NCI-H446 treated with DMSO at 0.1 percent for 48 hours (cell line): ENCODE results near the gene SWI5.

Experiments
- DNase-seq: peaks from one replicate; lab custom pipeline; 2025; lab: John Stamatoyannopoulos, UW

The SWI5 gene

GRCh38 chr9:128252317-128253139 lies 23.5 kb upstream of the SWI5 start:
- no peak for DNase-seq

GRCh38 chr9:128253140-128253990 lies 22.7 kb upstream of the SWI5 start:
- no peak for DNase-seq

- DNase-seq, result no peak
Observed at GRCh38 chr9:128253991-128254346, 22.1 kb upstream of the SWI5 start.

- DNase-seq, result no peak
Observed at GRCh38 chr9:128254362-128254761, 21.7 kb upstream of the SWI5 start.

- DNase-seq, result no peak
Observed at GRCh38 chr9:128254855-128255759, 21.0 kb upstream of the SWI5 start.

- DNase-seq, result no peak
Observed at GRCh38 chr9:128257086-128257825, 18.8 kb upstream of the SWI5 start.

- DNase-seq, result no peak
Observed at GRCh38 chr9:128257907-128258306, 18.2 kb upstream of the SWI5 start.

- DNase-seq, result no peak
Observed at GRCh38 chr9:128258326-128258725, 17.8 kb upstream of the SWI5 start.

GRCh38 chr9:128259156-128259555 lies 16.9 kb upstream of the SWI5 start:
- no peak for DNase-seq

- no peak for DNase-seq
Observed at GRCh38 chr9:128260340-128260739, 15.7 kb upstream of the SWI5 start.

GRCh38 chr9:128262687-128263086 lies 13.4 kb upstream of the SWI5 start:
- DNase-seq, result no peak

GRCh38 chr9:128265348-128265847 lies 10.7 kb upstream of the SWI5 start:
- no peak for DNase-seq

GRCh38 chr9:128266868-128267590 lies 9.0 kb upstream of the SWI5 start:
- DNase-seq, result no peak

- no peak for DNase-seq
Observed at GRCh38 chr9:128271112-128271511, 5.0 kb upstream of the SWI5 start.

GRCh38 chr9:128271512-128271911 lies 4.6 kb upstream of the SWI5 start:
- DNase-seq, result no peak

GRCh38 chr9:128274245-128274644 lies 1.8 kb upstream of the SWI5 start:
- DNase-seq, result no peak

GRCh38 chr9:128275198-128276007 lies 673 bp upstream of the SWI5 start, which contains the start of gene GOLGA2:
TSS of gene GOLGA2 (minus strand) at chr9:128276007. CDS start at chr9:128275976, 31 bp downstream.
- no peak for DNase-seq

- DNase-seq, result no peak
Observed at GRCh38 chr9:128276574-128277270, 646 bp downstream of the SWI5 start.
